Stimulated activated CD8-positive, alpha-beta memory T cell treated with anti-CD3 and anti-CD28 coated beads, Interleukin-2, amount 100 ng/mL, for 48 hours (primary cell): ENCODE measurements around the gene LINC01488.

Experiments used
- DNase-seq, 2 donors: peaks; one replicate each; pipeline ENCODE4 v3.0.0-alpha.2; 2020; ENCODE audit warnings: low read depth in 2 of 2

The LINC01488 gene

GRCh38 chr11:69481393-69481844 lies at the start of gene LINC01488:
Gene LINC01488, plus strand, starts transcription at chr11:69481663.
- no peak for DNase-seq

- no peak for DNase-seq
Measured at GRCh38 chr11:69431893-69432738, 49.3 kb upstream of the LINC01488 start.

- no peak for DNase-seq
Measured at GRCh38 chr11:69433741-69434140, 47.7 kb upstream of the LINC01488 start.

- DNase-seq = no peak
Measured at GRCh38 chr11:69434471-69434931, 47.0 kb upstream of the LINC01488 start.

GRCh38 chr11:69435161-69435986 lies 46.1 kb upstream of the LINC01488 start:
- DNase-seq = no peak

GRCh38 chr11:69436041-69436982 lies 45.2 kb upstream of the LINC01488 start:
- DNase-seq = no peak

GRCh38 chr11:69437001-69437875 lies 44.2 kb upstream of the LINC01488 start:
- DNase-seq = no peak

- no peak for DNase-seq
Measured at GRCh38 chr11:69437876-69438205, 43.6 kb upstream of the LINC01488 start.

- DNase-seq = no peak
Measured at GRCh38 chr11:69438286-69438920, 43.1 kb upstream of the LINC01488 start.

- DNase-seq = no peak
Measured at GRCh38 chr11:69439127-69439526, 42.3 kb upstream of the LINC01488 start.

GRCh38 chr11:69439651-69440464 lies 41.6 kb upstream of the LINC01488 start:
- no peak for DNase-seq

GRCh38 chr11:69440876-69441275 lies 40.6 kb upstream of the LINC01488 start:
- no peak for DNase-seq

GRCh38 chr11:69442012-69442806 lies 39.3 kb upstream of the LINC01488 start:
- no peak for DNase-seq

GRCh38 chr11:69442807-69443137 lies 38.7 kb upstream of the LINC01488 start:
- no peak for DNase-seq

GRCh38 chr11:69443138-69443967 lies 38.1 kb upstream of the LINC01488 start:
- DNase-seq = peak; percentile 73 to 74

GRCh38 chr11:69443968-69444364 lies 37.5 kb upstream of the LINC01488 start:
- DNase-seq = no peak

- DNase-seq = no peak
Measured at GRCh38 chr11:69444381-69445130, 36.9 kb upstream of the LINC01488 start.
